Activated T-cell treated with anti-CD3 and anti-CD28 coated beads for 1 hour (primary cell): ENCODE results near the gene ANKRD53.

ENCODE experiments used
- DNase-seq: peaks from one replicate; pipeline ENCODE4 v3.0.0-alpha.2; 2020; ENCODE audit warnings: low read depth

The ANKRD53 gene

DNA sequence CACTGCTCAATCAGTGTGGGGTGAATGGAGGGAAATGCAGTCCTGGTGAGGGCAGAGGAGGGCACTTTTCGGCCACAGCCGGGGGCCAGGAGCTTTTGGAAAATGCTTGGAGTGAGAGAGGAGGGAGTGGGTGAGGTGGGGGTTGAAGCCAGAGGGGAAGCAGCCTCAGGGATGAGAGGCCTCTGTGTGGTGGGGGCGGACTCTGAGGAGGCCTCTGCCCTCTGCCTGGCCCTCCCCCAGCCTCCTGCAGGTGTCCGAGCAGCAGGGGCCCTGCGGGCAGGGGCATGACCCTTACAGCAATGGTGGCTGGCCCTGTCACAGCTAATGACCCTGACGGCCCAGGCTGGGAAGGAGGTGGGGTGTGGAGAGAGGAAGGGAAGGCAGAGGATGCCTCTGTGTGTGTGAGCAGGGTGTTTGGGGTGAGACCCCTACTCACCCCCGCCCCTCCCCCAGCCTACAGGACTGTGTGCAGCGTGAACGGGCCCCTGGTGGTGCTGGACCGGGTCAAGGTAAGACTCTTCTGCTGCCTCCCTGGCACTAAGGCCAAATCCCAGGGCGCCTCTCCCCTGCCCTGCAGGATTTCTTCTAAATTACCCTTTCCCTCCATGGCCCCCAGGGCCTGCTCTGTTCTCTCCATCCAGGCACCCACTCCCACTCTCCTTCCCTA, 35.1 kb upstream of the ANKRD53 start:
- no peak for DNase-seq

DNA sequence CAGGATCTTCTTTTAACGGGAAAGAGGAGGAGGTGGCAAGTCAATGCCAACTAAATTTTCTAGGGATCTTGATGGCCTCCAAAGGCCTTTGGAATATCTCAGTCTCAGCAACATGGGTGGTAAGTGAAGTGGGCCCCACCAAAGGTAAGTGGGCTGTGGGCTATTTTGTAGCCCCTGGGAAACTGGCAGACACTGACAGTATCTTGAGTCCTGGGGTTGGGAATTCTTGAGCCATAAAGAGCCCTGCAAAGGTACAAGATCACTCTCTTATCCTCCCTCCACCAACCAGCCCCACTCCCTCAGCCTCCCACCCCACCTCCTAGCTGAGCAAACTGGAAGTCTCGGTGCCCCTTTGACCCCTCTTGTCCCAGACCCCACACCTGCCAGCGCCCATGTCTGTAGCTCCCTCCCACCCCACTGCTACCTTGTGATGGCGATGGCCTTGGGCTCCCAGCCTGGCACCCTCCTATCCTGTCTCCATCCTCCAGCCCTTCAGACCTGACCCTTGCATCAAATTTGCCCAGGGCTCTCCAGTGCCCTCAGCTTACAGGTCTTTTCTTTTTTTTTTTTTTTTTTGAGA, 34.2 kb upstream of the ANKRD53 start:
- DNase-seq, result no peak

DNA sequence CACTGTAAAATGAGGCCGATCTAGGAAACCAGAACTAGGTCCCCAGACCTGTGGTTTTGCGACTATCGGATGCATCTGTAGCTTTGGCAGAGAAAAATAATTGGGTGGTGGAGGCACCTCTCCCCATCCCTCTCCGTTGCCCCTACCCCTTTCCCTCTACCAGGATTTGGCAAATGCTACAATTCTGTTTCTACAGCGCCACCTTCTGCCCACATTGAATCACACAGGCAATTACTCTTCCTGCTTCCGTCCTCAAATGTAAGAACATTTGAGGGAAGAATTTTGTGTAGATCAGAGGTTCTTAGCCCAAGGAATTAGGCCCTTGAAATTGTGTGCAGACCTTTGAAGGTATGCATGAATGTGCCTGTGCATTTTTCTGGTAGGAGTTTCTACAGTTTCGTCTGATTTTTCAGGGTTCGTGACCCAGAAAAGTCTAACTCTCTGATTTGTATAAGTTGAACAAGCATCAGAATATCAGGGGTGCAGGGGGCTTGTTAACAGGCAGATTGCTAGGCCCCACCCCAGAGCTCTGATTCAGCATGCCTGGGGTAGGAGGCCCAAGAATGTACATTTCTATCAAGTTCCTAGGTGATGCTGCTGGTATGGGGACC, 31.5 kb upstream of the ANKRD53 start:
- DNase-seq, result peak; percentile 36

DNA sequence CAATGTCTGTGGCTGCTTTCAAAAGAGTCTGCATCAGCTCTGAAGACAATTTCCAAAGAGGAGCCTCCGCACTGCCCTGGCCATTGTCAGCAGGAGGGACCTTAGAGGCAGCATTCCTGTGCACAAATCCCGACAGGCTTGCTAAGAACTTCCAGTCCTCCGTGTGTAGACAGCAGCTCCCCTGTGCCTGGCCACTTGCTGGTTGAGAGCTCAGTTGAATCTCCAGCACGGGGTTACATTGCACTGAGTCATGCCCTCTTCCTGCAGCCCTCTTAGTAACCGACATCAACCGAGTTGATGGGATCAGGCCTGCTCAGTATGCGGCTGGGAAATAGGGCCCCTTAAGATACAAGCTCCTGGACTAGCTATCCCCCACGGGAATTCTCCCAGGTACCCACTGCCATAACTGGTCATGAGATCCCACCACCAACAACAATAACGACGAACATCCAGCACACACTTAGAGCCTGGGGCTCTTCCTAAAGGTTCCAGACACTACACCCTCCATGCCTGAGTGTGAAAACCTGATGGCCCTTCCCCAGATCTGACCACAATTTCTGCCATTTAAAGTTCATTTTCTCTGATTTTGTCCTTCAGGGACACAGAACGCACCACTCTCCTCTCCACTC, 30.8 kb upstream of the ANKRD53 start:
- DNase-seq, result no peak

DNA sequence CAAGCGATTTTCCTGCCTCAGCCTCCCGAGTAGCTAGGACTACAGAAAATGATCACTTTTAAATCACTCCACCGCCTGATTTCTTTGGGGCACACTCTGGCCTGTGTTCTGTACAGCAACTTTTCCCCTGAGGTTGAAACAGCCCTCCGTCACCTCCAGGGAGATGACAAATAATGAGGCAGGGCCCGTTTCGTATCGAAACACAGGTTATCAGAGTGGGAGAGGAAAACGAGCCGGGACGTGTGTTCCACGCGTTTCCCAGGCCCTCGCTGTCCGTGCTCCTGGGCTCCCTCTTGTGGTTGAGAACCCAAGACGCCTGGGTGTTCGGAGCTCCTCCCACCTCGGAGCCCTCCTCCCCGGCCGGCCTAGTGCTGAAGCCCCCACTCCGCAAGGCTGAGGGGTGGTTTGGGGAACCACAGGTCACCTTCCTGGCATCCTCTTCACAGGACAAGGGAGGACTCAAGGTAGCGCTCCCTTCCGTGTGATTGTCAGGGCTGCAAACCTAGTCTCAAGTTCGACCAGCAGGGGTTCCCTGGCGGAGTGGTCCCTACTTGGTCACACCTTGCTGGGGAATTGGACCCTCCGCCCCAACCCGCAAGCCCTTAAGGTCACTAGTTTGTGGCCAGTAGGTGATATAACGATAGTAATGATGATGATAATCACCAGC, 30.0 kb upstream of the ANKRD53 start:
- peak; percentile 72 for DNase-seq

DNA sequence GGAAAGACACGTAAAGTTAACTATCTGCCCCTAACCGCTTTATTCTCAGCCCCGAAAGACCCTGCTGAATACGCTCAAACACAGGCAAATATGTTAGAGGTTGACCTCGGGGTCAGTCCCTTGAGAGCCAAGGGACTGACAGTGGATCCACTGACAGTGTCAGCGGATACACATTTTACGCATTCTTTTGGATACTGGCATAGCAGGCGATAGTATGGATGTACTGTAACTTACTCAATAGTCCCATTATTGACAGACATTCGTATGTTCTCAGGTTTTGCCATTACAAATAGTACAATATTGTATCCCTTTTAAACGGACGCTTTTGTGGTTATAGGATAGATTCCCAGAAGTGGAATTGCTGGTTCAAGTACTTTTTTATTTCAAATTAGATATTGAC, 29.3 kb upstream of the ANKRD53 start:
- no peak for DNase-seq

DNA sequence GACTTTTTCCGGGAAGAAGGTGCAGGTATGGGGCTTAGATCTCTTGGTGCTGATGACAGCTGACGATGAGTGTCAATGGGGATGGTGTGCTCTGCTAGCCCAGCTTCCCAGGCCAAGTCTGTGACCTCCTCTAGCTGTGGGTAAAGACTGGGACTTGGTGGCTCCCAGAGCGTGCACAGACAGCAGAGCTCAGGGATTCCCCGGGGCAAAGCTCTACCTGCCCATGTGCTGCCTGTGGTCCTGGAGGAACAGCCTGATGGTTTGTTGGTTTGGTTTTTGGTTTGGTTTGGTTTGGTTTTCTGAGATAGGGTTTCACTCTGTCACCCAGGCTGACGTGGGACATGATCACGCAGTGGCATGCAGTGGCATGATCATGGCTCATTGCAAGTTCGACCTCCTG, 23.5 kb upstream of the ANKRD53 start:
- DNase-seq, result no peak

DNA sequence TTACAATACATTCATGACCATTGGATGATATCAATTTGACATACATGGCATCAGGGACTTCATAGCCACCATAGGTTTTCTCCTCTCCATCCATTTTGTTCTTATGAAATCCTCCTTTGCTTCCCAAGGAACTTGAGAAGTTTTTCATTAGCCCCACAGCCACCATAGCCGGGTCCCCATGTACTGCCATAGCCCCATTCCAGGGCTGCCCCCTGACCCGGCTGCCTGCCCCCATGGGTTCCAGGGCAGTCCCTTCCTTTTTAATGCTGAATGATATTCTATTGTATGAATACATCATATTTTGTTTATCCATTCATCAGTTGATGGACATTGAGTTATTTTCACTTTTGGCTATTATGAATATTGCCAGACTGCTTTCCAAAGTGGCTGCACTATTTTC, 22.3 kb upstream of the ANKRD53 start:
- DNase-seq, result no peak

DNA sequence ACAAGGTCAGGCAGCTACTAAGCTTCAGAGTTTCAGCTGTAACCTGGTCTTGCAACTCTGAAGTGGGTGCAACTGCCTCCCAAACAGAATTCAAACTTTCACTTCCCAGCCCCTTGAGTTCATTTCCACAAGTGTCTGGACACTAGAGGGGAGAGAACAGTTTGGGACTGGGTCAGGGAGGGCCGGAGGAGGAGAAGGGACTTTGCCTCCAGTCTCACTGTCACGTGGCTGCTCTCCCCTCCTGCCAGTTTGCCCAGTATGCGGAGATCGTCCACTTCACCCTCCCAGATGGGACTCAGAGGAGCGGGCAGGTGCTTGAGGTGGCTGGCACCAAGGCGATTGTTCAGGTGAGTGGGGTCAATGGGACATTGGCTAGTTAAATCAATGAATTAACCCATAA, 20.6 kb upstream of the ANKRD53 start:
- no peak for DNase-seq

DNA sequence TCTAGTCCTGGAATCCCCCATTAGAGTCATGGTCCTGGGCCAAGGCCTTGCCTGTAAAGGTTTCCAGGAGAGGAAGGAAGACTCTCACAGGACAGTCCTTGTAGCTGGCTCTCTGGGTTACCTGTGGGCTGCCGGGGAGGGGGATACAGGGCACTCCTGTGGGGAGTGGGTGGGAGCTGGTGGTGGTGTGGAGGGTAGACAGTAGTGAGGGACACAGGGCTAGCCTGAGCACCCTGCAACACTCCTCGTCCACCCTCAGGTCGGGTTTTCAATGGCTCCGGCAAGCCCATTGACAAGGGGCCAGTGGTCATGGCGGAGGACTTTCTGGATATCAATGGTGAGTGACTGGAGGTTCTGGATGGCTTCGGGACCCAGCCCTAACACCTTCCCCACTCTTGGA, 19.7 kb upstream of the ANKRD53 start:
- DNase-seq, result no peak

DNA sequence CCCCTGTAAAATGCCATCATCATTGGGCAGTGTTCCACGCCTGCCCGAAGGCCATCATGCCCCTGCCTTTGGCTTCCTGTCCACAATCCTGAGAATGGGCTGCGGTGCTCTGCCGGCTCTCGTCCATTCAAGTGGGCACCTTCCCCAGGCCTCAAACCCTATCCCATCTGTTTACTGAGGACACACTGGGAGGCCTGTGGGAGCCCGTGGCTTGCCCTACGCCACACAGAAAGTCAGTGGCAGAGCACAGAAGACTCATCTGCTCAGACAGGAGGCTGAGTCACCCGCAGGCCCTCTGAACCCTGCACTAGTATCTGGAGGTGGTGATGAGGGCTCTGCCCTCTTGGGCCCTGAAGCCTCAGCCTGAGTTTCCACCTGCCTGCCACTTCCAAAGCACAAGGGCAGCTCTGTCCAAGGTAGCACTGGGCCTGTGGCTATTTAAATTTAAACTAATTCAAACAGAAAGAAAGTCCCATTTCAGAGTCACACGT, 19.1 kb upstream of the ANKRD53 start:
- no peak for DNase-seq

DNA sequence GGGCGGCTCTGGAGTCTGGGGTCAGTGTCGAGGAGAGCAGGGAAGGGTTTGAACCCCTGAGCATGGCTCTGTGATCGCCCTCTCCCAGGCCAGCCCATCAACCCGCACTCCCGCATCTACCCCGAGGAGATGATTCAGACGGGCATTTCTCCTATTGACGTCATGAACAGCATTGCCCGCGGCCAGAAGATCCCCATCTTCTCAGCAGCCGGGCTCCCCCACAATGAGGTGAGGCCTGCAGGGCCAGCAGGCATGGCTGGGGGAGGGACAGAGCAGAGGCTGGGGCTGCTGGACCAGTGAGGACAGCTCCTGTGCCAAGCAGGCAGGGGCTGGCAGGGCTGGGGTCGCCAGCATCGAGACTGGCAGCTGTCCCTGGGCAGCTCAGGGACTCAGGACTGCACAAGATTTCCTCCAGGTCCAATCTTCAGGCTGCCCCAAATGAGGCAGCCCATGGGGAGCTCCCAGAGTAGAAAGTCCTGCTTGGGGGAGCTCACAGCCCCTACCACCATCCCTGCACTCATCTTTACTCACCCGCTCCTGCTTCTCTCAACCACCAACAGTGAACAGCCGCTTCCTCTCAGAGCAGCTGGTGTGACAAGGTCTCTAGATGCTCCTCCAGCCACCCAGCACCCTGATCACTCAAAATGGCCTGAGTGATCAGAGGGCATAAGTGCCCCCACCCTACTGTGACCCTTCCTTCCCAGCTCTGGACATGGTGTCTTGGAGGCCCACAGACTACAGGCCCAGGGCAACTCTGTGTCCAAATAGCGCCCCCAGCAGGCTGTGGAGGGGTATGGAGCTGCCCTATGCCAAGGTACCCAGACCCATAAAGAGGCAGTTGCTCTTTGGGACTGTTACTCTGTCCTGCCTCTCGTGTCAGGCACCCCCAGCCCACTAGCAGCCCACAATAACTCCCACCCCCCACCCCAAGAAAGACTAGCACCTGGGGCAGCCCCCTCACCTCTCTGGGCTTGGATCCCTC, 18.3 kb upstream of the ANKRD53 start:
- no peak for DNase-seq

DNA sequence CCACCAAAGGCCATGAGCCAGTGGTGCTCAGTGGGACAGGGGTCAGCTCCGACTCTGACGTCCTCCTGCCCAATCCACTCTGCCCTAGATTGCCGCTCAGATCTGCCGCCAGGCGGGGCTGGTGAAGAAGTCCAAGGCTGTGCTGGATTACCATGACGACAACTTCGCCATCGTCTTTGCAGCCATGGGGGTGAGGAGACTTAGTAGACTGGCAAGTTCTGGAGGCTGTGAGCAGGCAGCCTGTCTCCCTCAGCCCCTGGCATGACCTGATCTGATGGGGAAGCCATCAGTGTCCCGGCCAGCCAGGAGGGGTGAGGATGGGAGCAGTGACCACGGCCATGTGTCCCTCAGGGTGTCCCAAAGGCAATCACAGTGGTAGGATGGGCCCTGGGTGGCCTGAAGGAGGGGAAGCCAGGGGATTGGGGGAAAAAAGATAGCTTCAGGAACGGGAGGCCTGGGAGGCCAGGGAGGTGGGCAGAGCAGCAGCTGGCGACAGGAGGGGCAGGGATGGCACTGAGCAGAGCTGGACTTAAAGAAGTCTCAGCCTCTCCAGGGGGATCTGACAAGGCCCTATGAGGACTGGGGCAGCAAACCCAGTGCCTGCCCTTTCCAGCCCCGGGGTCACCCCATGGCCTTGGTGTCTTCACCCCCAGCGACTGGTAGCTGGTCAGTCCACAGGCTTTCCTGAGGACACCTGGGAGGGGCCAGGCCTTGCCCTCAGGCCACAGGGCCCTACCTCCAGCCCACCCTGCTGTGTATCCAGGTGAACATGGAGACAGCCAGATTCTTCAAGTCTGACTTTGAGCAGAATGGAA, 17.4 kb upstream of the ANKRD53 start:
- DNase-seq, result no peak

DNA sequence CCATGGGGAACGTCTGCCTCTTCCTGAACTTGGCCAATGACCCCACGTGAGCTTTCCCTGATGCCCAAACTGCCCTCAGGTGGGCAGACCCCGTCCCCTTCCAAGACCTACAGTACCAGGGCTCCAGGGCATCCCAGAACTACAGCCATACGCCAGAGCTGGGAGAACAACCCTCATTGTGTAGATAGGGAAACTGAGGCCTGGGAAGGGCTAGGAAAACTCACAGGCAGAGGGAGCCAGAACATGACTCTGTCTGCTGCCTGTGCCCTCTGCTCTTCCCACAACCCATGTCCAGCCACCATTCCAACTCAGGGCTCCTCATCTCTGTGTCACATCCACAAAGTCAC, 16.8 kb upstream of the ANKRD53 start:
- no peak for DNase-seq

DNA sequence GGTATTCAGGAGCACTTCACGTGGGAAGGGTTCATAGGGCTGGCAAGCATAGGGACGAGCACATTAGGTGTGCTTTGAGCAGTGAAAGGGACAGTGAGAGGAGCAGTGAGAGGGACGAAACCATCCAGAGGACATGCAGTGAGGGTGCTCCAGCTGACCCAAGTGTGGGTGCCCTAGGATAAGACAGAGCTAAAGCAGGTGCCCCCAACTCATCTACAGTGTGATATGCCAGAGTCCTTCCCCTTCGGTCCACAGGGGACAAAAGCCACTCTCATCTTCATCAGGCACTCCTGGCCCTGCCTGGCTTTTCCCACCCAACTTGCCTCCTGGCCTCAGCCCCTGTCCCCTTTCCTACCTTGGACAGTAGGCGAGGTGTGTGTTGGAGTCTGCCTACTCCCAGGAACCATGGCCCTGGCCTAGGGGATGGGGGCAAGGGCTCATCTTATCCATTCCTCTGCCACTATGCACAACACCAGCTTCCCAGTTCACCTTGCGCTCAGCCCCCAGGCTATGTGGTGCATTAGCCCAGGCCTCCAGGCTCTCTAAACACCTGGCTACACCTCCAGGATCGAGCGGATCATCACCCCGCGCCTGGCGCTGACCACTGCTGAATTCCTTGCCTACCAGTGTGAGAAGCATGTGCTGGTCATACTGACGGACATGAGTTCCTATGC, 16.1 kb upstream of the ANKRD53 start:
- DNase-seq, result no peak

DNA sequence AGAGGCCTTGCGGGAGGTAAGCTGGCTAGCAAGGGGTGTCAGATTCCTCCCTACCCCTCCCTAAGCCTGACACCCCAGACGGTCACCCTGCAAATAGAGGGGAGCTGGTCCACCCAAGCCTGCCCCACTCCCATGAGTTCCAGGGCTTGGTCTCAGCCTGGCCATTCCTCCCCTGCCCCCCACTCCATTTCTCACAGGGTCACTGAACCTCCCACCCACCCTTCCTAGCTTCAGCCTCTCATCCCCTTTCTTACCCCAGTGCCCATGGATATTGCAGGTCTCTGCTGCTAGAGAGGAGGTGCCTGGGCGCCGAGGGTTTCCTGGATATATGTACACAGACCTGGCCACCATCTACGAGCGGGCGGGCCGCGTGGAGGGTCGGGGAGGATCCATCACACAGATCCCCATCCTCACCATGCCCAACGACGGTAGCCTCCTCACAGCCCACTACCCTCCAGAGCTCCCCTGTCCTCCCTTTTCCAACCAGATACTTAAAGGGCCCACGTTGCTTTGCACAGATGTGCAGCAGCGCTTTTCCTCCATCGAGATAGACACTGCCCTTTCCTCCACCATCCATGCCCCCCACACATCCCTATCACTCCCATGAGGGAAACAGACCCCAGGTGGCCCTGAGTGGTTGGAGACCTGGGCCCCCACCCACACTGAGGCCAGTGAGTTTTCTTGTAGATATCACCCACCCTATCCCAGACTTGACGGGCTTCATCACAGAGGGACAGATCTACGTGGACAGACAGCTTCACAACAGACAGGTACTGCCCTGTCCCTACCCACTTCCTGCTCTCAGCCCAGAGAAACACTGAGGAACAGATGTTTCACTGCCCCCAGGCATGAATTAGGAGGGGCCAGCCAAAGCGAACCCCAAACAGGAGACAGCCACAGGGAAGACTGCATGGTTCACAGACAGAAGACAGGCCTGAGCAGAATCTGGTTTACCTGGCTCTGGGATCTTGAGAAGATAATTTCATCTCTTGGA, 15.2 kb upstream of the ANKRD53 start:
- DNase-seq, result no peak

DNA sequence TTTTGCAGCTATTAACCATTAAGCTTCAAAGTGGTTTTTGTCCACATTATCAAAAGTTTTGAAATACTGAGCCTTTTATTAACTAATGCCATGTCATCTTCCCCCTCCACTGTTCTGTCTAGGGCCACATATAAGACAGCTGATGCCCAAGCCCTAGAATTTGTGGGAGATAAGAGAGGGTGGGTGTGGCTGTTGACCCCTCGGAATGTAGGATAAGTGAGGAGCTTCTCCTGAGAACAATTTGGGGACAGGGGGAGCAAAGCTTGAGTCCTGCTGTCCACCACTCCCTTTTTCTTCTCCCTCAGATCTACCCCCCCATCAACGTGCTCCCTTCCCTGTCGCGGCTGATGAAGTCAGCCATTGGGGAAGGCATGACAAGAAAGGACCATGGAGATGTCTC, 14.3 kb upstream of the ANKRD53 start:
- no peak for DNase-seq

DNA sequence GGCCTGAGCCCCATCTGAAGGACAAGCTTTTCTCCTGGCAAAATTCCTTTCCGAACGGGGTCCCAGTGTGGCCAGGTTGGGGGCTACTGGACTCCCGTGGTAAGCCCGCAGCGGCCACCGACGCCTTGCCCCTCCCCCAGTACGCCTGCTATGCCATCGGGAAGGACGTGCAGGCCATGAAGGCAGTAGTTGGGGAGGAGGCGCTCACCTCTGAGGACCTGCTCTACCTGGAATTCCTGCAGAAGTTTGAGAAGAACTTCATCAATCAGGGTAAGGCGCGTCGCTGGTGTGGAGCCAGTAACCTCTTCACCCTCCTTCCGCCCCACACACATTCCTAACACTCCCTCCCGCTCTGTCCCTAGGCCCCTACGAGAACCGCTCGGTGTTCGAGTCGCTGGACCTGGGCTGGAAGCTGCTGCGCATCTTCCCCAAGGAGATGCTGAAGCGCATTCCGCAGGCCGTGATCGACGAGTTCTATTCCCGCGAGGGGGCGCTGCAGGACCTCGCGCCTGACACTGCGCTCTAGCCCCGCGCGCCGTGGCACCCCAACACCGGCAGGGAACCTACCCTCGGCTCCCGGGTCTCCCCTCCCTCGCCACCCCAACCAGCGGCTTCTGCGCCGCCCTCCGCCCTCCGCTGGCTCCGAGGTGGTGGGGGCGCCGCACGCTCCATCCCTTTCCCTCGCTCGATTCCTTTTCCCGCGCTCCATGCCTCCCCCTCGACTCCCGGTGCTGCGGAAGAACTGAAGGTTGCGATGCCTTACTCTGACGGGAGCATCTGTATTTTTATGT, 13.6 kb upstream of the ANKRD53 start:
- peak; percentile 81 for DNase-seq
